MM.1S (cell line): Measurements from ENCODE around the gene ATAD3B.
"Not testable (repeated sequence)": the region's sequence is repeated elsewhere in the genome, so short reads cannot be mapped to it uniquely, and the experiment has no call there.

Experiments used
- EZH2 ChIP-seq: fragments of 300-600 bp; sonication (generic); optimal IDR thresholded peaks from 2 replicates; pipeline ENCODE3; 2017; ENCODE audit warnings: low read depth, mild to moderate bottlenecking, antibody characterized with exemption, low read length, mixed read lengths
- EZH2phosphoT487 ChIP-seq: fragments of 300-600 bp; sonication (generic); IDR thresholded peaks from 2 replicates; pipeline ENCODE4 v1.6.1; 2018; ENCODE audit warnings: antibody characterized with exemption, low read length

DNA sequence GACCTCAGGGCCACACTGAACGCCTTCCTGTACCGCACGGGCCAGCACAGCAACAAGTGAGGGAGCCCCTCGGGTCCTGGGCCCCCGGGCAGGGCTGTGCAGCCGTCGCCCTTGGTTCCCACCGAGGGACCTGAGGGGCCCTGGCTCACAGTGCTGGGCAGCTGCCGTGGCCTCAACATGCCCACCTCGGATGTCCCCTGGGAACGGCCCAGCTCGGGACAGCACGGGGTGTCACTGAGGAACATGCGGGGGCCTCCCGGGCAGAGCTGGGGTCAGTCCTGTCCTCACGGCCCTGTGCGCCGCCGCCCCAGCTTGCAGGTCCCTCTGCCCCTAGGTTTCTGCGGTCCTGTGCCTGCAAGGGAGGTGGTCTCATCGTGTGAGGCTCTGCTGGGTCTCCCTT lies 54.9 kb downstream of the ATAD3B start:
- TF ChIP-seq EZH2phosphoT487, EZH2: not testable (repeated sequence)
